ENCODE measurements around the gene CWC22.
"Not testable (repeated sequence)": the region's sequence is repeated elsewhere in the genome, so short reads cannot be mapped to it uniquely, and the experiment has no call there.

Gene CWC22

GRCh38 chr2:180006781-180007579 is at the start of gene CWC22:
TSS of gene CWC22 (minus strand) at chr2:180007297. CDS start at chr2:179993341, 13,956 bp downstream.
- in situ Hi-C loops (cut with MboI; ENCODE audit: low sequenced_read_pairs): no loop called here

GRCh38 chr2:180056367-180057118 is 49.4 kb upstream of the CWC22 start:
- in situ Hi-C loops (cut with MboI; ENCODE audit: low sequenced_read_pairs): no loop called here

DNA sequence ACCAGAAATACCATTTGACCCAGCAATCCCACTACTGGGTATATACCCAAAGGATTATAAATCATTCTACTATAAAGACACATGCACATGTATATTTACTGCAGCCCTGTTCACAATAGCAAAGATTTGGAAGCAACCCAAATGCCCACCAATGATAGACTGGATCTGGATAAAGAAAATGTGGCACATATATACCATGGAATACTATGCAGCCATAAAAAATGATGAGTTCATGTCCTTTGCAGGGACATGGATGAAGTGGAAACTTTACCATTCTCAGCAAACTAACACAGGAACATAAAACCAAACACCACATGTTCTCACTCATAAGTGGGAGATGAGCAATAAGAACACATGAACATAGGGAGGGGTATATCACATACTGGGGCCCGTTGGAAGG is 47.5 kb upstream of the CWC22 start:
- in situ Hi-C loops (cut with MboI; ENCODE audit: low sequenced_read_pairs): not testable (repeated sequence)

DNA sequence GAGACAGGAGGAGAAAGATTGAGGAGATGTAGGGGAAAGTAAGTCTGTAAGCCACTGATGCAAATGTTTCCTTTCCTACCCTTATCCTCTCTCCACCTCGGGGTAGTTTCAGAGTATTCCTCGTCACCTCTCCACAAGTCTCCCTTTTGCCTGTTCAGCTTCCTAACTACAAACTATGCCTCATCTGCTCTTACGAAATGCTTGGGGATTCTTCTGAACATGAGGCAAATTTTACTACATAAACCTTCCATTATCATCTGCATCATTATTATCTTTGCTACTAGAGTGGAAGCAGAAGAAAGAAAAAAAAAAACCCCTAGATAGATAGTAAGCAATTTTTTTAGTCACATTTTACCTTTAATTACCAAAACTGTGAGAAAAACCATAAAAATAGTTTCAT is 43.1 kb upstream of the CWC22 start:
- in situ Hi-C loops (cut with MboI; ENCODE audit: low sequenced_read_pairs): no loop called here

DNA sequence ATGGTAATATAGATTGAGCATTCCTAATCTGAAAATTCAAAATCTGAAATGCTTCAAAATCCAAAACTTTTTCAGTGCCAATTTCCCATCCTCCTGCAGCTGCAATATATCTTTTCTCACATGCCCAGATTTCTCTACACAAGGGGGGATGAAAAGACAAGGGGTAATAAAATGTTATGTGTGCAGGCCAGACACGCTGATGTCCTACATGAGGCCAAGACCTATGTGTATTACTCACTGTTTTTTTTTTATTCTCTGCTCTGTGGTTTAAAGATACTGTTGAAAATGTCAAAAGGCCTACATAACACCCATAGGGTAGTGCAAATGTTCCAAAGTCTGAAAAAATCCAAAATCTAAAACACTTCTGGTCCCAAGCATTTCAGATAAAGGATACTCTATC is 41.2 kb upstream of the CWC22 start:
- in situ Hi-C loops (cut with MboI; ENCODE audit: low sequenced_read_pairs): no loop called here

- in situ Hi-C loops (cut with MboI; ENCODE audit: low sequenced_read_pairs): no loop called here
Observed at GRCh38 chr2:180046776-180047175, 39.7 kb upstream of the CWC22 start.

GRCh38 chr2:180046202-180046601 is 39.1 kb upstream of the CWC22 start:
- in situ Hi-C loops (cut with MboI; ENCODE audit: low sequenced_read_pairs): no loop called here

- in situ Hi-C loops (cut with MboI; ENCODE audit: low sequenced_read_pairs): no loop called here
Observed at GRCh38 chr2:180040146-180040925, 33.2 kb upstream of the CWC22 start.

GRCh38 chr2:180038997-180039396 is 31.9 kb upstream of the CWC22 start:
- in situ Hi-C loops (cut with MboI; ENCODE audit: low sequenced_read_pairs): no loop called here

DNA sequence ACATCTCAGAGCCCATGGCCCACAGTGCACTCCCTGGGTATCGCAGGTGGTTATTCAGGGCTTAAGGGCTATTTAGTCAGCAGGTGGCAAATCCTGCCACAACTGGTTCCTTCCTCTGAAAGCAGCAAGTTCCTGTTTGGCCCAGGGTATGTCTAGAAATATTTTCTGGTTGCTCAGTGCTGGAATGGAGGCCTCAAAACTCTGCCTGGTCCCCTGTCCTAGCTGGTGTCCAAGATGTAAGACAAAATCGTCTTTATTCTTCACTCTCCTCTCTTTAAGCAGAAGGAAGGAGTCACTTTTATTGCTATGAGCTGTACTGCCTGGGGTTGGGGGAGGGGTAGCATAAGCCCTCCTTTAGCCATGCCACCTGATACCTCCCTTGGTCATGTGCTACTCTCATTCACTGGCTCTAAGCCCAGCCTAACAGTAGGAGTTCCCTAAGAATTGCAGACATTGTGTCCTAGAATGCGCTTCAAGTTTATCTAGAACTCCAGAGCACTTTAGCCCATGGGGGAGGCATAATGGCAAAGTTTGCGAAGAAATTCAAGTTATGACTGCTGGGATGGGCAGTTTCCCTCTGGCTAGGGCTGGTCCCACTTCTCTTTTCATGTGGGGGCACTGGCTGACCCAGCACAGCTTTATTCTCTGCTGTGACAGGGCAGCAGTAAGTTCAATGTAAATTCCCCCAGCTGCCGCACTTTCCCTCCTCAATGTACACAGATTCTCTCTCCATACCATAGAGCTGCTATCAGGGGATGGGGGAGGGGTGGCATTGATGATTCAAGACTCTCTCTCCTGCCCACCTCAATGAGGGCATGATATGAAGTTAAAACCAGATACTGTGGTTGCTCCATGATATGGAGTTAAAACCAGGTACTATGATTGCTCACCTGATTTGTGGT is 27.1 kb upstream of the CWC22 start:
- in situ Hi-C loops (cut with MboI; ENCODE audit: low sequenced_read_pairs): no loop called here

DNA sequence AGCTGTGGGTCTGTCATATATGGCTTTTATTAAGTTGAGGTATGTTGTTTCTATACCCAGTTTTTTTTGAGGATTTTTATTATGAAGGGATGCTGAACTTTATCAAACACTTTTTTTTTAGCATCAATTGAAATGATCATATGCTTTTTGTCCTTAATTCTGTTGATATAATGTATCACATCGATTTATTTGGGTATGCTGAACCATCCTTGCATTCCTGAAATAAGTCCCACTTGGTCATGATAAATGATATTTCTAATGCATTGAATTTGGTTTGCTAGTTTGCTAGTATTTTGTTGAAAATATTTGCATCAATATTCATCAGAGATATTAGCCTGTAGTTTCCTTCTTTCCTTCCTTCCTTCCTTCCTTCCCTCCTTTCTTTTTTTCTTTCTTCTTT is 22.5 kb upstream of the CWC22 start:
- in situ Hi-C loops (cut with MboI; ENCODE audit: low sequenced_read_pairs): no loop called here

- in situ Hi-C loops (cut with MboI; ENCODE audit: low sequenced_read_pairs): no loop called here
Observed at GRCh38 chr2:180021850-180022249, 14.8 kb upstream of the CWC22 start.

GRCh38 chr2:180017784-180018183 is 10.7 kb upstream of the CWC22 start:
- in situ Hi-C loops (cut with MboI; ENCODE audit: low sequenced_read_pairs): no loop called here

DNA sequence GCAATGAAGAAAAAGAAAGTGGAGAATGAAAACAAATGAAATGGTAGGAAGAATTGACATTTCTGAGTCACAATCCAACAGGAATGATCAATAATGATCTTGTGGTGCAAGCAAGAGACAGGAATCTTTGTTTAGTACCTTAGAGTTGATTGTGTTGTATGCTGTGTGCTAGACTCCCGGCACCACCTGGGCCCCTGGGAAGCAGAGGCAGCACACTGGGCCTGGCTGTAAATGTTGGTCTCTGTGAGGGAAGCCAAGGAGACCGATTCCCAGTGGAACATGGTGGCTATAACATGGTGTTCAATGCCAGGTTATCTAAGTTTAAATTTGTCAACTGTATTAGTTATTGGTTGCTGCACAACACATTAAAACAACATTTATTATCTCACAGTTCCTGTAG is 9.8 kb upstream of the CWC22 start:
- in situ Hi-C loops (cut with MboI; ENCODE audit: low sequenced_read_pairs): no loop called here

GRCh38 chr2:180015951-180016709 is 9.0 kb upstream of the CWC22 start:
- in situ Hi-C loops (cut with MboI; ENCODE audit: low sequenced_read_pairs): no loop called here

DNA sequence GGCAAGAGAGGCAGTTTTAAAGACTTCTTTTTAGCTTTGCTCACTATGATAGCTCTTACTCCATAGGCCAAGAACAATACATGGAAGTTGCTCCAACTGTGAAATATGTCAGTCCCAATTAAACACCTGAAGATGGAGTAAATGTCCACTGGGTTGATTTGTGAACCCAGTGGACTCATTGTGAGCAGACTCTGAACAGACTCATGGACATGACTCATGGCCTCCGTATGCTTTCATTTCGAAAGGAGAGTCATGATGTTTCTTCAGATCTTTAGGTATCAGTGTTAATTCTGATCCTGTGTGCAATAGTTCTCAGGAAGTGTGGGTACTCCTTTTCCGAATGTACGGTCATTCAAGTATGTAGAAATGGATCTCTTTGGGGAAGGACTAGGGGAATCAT is 5.4 kb upstream of the CWC22 start:
- in situ Hi-C loops (cut with MboI; ENCODE audit: low sequenced_read_pairs): no loop called here

GRCh38 chr2:180010701-180011100 is 3.6 kb upstream of the CWC22 start:
- in situ Hi-C loops (cut with MboI; ENCODE audit: low sequenced_read_pairs): no loop called here

- in situ Hi-C loops (cut with MboI; ENCODE audit: low sequenced_read_pairs): no loop called here
Observed at GRCh38 chr2:180006231-180006630, 866 bp downstream of the CWC22 start.

GRCh38 chr2:180005465-180005864 is 1.6 kb downstream of the CWC22 start:
- in situ Hi-C loops (cut with MboI; ENCODE audit: low sequenced_read_pairs): not testable (repeated sequence)

GRCh38 chr2:180004731-180005130 is 2.4 kb downstream of the CWC22 start:
- in situ Hi-C loops (cut with MboI; ENCODE audit: low sequenced_read_pairs): no loop called here
